SK-N-MC (cell line): ENCODE results near the gene FEM1A.
"Not testable (repeated sequence)": the region's sequence is repeated elsewhere in the genome, so short reads cannot be mapped to it uniquely, and the experiment has no call there.

Experiments used
- DNase-seq: peaks from one replicate; pipeline ENCODE4 v3.0.0-alpha.2; 2011; ENCODE audit warnings: low read depth, low spot score
- H3K27ac ChIP-seq: fragments of 200-600 bp; sonication (generic); 2 replicates; pipeline ENCODE4 v1.5.1; 2016; ENCODE audit warnings: mixed run types
- H3K36me3 ChIP-seq: fragments of 200-600 bp; sonication (generic); 2 replicates; pipeline ENCODE4 v1.6.1; 2017; ENCODE audit warnings: antibody characterized with exemption, low read length, mixed read lengths; ENCODE audit not compliant: insufficient read depth
- H3K4me3 ChIP-seq: fragments of 200-600 bp; sonication (generic); 2 replicates; pipeline ENCODE4 v1.5.1; 2016
- H3K9ac ChIP-seq: fragments of 200-600 bp; sonication (generic); 2 replicates; pipeline ENCODE4 v1.8.0; 2017; ENCODE audit warnings: mixed run types, mixed read lengths; ENCODE audit not compliant: insufficient read length
- H3K9me3 ChIP-seq: fragments of 200-600 bp; sonication (generic); 2 replicates; pipeline ENCODE4 v1.6.1; 2017; ENCODE audit warnings: low read depth, mild to moderate bottlenecking, antibody characterized with exemption, low read length, moderate library complexity, mixed read lengths
- EZH2 ChIP-seq: fragments of 200-600 bp; sonication (generic); IDR thresholded peaks from one replicate; pipeline ENCODE4 v1.6.1; 2017; ENCODE audit warnings: antibody characterized with exemption
- FOXP2 ChIP-seq: optimal IDR thresholded peaks from 2 replicates; pipeline ENCODE3; 2011; ENCODE audit warnings: mild to moderate bottlenecking, moderate library complexity; ENCODE audit not compliant: insufficient read depth; ENCODE audit errors: extremely low read length, control extremely low read depth
- POLR2AphosphoS5 ChIP-seq: IDR thresholded peaks from 2 replicates; pipeline ENCODE4 v1.6.1; 2012; ENCODE audit warnings: mild to moderate bottlenecking, low read depth, low read length, borderline replicate concordance

The FEM1A gene

DNA sequence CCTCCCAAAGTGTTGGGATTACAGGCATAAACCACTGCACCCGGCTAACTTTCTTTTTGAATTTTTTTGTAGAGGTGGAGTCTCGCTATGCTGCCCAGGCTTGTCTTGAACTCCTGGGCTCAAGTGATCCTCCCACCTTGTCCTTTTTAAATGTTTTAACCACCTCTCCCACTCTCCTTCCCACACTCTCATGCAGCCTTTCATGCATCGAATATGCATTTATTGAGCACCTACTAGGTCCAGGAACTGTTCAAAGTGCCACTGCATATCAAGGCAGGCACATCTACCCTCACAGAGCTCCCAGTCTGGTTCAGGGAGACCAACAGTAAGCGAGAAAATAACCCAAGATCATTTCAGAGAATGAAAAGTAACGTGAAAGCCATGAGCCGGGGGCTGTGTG lies 38.8 kb downstream of the FEM1A start:
- DNase-seq: no peak
- H3K9ac ChIP-seq: no peak overlapping the region
- H3K27ac ChIP-seq: no peak overlapping the region
- no peaks in the 10 kb centered on the region for H3K36me3 ChIP-seq
- H3K4me3 ChIP-seq: peak overlapping the region; percentile 98
- no peak for TF ChIP-seq EZH2
- no peak for TF ChIP-seq POLR2AphosphoS5
- TF ChIP-seq FOXP2: no peak
- H3K9me3 ChIP-seq: no peaks in the 10 kb centered on the region

DNA sequence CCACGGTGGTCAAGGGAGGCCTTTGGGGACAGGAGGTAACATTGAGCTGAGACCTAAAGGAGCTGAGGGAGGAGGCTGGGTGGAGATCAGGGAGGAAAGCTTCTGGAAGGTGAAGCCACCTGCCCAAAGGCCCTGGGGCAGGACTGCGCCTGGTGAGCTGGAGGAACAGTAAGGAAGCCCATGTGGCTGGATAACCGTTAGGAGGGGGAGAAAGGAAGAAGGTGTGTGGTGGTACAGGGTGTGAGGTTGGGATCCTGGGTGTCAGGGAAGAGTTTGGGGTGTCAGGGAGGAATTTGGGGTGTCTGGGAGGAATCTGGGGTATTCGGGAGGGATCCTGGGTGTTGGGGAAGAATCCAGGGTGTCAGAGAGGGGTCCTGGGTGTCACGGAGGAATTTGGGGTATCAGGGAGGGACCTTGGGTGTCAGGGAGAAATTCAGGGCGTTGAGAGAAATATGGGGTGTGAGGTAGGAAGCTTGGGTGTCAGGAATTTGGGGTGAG lies 39.3 kb downstream of the FEM1A start:
- Histone ChIP-seq H3K36me3 (no peaks in the 10 kb centered on the region), H3K9ac (peak overlapping the region; percentile 83)
- no peak for DNase-seq

DNA sequence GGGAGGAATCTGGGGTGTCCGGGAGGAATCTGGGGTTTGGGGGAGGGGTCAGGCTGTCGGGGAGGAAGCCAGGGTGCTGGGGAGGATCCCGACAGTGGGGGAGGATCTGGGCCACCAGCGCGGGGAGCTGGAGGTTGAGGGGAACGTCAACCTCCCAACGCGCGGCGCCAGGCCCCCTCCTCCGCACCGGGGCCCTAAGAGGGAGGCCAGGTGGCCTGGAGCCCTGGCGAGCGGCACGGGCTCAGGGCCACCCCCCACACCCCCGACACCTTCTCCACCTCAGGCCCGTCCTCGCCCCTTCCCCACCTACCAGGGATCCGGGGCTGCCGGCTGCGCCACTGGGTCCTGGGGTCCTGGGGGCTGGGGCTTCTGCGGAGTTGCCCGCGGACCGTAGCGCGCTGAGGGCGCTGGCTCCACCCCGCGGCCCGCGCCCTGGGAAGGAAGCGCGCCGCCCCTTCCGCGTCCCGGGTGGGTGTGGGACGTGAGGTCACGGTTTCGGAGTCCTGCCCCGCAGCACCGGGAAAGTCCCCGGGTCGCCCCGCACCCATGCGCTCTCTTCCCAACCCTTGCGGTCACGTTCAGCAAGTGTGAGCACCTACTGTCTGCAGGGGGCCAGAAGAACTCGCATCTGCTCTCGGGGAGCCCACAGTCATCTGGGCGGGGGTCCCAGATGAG lies 39.9 kb downstream of the FEM1A start, which contains the start of gene TICAM1:
TICAM1 (minus strand) TSS at position 409 of the 675 bp plus-strand sequence. CDS start 13,335 bp downstream, outside the sequence.
- Histone ChIP-seq H3K27ac (no peak within 1 kb of the TSS), H3K9ac (peak within 1 kb of the TSS; percentile 83), H3K9me3 (no peaks in the 10 kb centered on the region), H3K4me3 (peak within 1 kb of the TSS; percentile 98), H3K36me3 (no peaks in the 10 kb centered on the region)
- TF ChIP-seq POLR2AphosphoS5 (peak; percentile 65), EZH2 (no peak)
- DNase-seq: no peak

More for the DNA sequence above, 39.3 kb downstream of the FEM1A start:
- peak overlapping the region; percentile 98 for H3K4me3 ChIP-seq
- no peaks in the 10 kb centered on the region for H3K9me3 ChIP-seq
- H3K27ac ChIP-seq: no peak overlapping the region
- TF ChIP-seq FOXP2 (no peak), POLR2AphosphoS5 (no peak), EZH2 (no peak)

DNA sequence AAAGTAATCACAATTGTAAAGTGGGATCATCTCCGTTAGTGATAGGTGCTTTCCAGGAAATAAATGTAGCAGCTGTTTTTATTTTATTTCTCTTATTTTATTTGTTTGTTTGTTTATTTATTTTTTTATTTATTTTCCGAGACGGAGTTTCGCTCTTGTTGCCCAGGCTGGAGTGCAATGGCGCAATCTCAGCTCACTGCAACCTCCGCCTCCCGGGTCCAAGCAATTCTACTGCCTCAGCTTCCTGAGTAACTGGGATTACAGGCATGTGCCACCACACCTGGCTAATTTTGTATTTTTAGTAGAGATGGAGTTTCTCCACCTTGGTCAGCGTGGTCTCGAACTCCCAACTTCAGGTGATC lies 40.4 kb downstream of the FEM1A start:
- H3K9ac ChIP-seq: peak overlapping the region; percentile 83
- not testable (repeated sequence) for H3K27ac ChIP-seq, H3K9me3 ChIP-seq, DNase-seq, H3K36me3 ChIP-seq
- H3K4me3 ChIP-seq: peak overlapping the region; percentile 98

DNA sequence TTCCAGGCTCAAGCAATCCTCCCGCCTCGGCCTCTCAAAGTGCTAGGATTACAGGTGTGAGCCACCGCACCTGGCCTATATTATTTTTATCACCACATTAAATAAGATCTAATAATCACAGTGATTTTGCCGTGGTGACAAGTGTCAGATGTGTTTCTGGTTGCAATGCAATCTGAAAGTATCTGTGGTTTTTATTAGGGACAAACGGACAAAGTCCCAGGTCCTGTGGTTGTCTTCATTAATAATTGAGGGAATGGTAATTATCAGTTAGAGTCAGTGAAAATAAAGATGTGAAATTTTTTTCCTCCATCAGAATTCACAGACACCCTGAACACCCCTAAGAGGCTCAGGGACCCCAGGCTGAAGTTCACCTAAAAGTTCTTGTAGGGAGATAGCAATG lies 41.2 kb downstream of the FEM1A start:
- no peak for TF ChIP-seq POLR2AphosphoS5
- TF ChIP-seq FOXP2: no peak
- TF ChIP-seq EZH2: no peak
- H3K9me3 ChIP-seq: no peaks in the 10 kb centered on the region
- H3K36me3 ChIP-seq: no peaks in the 10 kb centered on the region; the same call in 1 of the 2 replicates
- H3K27ac ChIP-seq: no peak overlapping the region
- no peak overlapping the region for H3K4me3 ChIP-seq
- DNase-seq: no peak
- no peak overlapping the region for H3K9ac ChIP-seq

DNA sequence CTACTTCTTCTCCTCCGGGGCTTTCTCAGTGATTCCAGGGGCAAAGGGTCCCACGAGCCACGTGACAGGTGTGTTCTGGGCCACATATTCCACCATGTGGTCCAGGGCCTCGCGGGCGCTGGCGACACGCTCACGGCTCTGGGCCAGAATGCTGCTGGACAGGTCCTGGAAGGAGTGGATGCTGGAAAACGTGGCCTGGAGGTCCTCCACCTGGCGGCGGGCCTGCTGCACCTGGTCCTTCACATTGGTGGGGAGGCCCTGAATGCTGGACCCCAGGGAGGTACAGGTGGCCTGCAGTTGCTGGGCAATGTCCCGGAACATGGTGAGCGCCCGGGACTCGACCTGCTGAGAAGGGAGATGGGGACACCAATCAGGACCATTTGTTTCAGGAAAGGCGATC lies 47.7 kb downstream of the FEM1A start:
- no peak overlapping the region for H3K9ac ChIP-seq
- DNase-seq: no peak
- no peaks in the 10 kb centered on the region for H3K9me3 ChIP-seq
- H3K36me3 ChIP-seq: peaks cover 9% of the 10 kb centered on the region; the same call in 1 of the 2 replicates
- TF ChIP-seq FOXP2: no peak
- no peak for TF ChIP-seq POLR2AphosphoS5
- TF ChIP-seq EZH2: no peak
- H3K4me3 ChIP-seq: no peak overlapping the region
- H3K27ac ChIP-seq: no peak overlapping the region

DNA sequence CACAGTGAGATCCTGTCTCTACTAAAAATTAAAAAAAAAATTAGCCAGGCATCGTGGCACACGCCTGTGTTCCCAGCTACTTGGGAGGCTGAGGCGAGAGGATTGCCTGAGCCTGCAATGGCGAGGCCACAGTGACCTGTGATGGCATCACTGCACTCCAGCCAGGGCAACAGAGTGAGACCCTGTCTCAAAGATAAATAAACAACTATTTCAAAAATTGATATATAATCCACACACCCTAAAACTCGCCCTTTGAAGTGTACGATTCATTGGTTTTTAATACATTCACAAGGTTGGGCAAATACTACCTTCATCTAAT lies 52.1 kb downstream of the FEM1A start:
- no peak for DNase-seq
- no peaks in the 10 kb centered on the region for H3K9me3 ChIP-seq
- no peak for TF ChIP-seq POLR2AphosphoS5
- no peak for TF ChIP-seq EZH2
- TF ChIP-seq FOXP2: no peak
- H3K36me3 ChIP-seq: peaks cover 9% of the 10 kb centered on the region; the same call in 1 of the 2 replicates
- no peak overlapping the region for H3K27ac ChIP-seq
- no peak overlapping the region for H3K4me3 ChIP-seq
- H3K9ac ChIP-seq: no peak overlapping the region

DNA sequence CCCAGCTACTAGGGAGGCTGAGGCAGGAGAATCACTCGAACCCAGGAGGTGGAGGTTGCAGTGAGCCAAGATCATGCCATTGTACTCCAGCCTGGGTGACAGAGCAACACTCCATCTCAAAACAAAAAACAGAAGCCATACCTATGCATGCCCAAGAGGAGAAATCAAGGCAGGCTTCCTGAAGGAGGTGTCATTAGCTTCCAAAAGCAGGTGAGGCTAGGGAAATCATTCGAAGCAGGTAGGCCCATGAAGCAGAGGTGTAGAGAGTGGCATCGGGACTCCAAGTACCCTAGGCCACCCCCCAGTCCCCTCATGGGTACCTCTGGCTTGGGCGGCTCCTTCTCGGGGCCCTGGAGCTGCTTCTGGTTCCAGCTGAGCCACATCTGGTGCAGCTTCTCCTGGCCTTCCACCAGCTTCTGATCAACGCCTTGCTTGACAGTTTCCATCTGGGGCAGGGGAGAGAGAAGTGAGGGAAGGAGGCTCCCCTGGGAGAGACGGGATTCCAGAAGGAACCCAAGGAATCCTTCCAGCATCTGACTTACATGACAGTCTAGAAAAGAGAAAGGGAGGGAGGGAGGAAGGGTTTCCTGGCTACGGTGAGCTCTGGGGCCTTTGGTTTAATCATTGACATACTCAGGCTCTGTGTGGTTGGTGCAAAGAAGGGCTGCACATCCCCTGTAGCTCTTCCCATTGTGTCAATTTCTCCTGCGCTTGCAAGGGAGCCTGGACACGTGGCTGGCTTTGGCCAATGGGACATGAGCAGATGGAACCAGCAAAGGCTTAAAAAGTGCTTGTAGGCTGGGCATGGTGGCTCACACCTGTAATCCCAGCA lies 53.0 kb downstream of the FEM1A start:
- TF ChIP-seq POLR2AphosphoS5: no peak
- no peak for TF ChIP-seq FOXP2
- TF ChIP-seq EZH2: no peak
- Histone ChIP-seq H3K9me3 (no peaks in the 10 kb centered on the region), H3K27ac (no peak overlapping the region), H3K4me3 (no peak overlapping the region), H3K36me3 (peaks cover 4% of the 10 kb centered on the region; the same call in 1 of the 2 replicates), H3K9ac (no peak overlapping the region)
- no peak for DNase-seq

DNA sequence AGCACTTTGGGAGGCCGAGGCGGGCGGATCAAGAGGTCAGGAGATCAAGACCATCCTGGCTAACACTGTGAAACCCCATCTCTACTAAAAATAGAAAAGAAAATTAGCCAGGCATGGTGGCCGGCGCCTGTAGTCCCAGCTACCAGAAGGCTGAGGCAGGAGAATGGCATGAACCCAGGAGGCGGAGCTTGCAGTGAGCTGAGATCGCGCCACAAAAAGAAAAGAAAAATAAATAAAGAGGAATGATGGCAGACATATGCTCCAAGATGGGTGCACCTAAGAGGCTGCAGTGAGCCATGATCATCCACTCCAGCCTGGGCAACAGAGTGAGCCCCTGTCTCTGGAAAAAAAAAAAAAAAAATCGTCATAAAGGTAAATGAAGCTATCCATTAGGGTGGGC lies 54.4 kb downstream of the FEM1A start:
- H3K9ac ChIP-seq, H3K36me3 ChIP-seq, H3K27ac ChIP-seq, H3K9me3 ChIP-seq, H3K4me3 ChIP-seq, DNase-seq: not testable (repeated sequence)
